GM19043 (cell line): ENCODE data around the gene GDI1.

Experiments used
- ATAC-seq: cut with Tn5 transposase; IDR thresholded peaks from one replicate; pipeline ENCODE4 v1.9.1; 2021; ENCODE audit warnings: low read depth; ENCODE audit not compliant: unreplicated experiment

The GDI1 gene

DNA sequence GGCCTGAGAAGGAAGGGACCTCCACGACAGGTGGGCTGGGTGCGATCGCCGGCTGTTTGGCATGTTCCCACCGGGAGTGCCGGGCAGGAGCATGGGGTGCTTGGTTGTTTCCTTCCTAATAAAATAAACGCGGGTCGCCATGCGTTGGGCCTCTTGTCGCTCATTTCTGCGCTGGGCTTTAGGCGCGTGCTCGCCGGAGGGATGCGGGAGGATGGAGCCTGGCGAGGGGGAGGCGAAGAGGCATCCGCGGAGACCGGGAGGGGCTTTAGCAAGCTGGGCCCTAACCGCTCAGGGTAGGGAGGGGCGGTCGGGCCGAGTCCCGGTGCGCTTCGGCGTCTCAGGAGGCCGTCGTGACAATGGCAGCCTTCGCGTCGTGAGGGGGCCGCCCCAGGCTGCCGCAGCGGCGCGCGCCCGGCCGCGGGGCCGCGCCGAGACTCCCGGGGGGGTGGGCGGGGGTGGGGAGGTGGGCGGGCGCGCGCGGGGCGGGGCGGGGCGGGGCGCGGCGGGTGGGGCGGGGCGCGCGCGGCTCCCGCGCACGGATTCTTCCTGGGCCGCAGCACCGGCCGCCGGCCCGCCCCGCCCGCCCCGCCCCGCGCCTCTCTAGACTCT is 476 bp upstream of the GDI1 start:
- ATAC-seq = no peak

DNA sequence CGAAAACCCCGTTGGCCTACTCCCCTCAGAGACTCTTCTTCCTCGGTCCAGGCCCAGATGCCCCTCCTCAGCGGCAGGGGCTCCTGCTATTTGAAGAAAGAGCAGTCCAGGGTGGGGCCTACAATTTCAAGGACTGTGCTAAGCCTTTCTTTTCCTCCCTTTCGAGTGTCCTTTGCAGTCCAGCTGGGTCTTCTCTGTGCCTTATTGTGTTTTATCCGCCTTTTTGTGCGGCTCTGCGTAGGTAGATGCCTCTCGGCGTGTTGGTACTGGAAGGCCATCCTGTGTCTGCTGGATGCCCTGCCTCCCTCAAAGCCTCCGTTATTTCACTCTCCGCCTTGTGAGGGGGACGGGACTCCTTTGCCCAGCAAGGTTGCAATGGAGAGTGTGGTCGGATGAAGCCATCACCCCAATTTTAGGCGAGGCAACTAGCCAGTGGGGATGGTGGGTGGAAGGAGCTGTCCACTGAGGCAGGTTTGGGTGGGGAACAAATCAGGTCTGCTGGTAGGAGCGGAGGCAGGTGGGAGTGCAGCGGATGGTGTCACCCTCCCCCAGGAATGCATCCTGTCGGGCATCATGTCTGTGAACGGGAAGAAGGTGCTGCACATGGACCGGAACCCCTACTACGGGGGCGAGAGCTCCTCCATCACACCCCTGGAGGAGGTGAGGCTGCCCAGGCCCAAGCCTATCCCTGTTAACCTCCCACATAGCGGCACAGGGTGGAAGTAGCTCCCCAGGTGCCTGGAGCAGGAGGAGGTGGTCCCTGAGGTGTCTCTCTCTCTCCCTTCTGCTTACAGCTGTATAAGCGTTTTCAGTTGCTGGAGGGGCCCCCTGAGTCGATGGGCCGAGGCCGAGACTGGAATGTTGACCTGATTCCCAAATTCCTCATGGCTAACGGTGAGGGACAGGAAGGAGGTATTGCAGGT is 1.3 kb downstream of the GDI1 start:
- ATAC-seq = no peak

DNA sequence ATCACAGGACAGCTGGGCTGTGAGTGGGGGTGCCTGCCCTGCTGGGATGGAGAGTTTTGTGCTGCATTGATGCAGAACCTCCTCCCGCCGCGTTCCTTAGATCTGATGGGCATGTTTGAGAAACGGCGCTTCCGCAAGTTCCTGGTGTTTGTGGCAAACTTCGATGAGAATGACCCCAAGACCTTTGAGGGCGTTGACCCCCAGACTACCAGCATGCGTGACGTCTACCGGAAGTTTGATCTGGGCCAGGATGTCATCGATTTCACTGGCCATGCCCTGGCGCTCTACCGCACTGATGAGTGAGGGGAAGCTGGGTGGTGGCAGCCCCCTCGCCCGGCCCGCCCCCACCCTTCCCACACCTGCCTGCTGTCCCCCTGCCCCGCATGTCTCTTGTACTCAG is 2.9 kb downstream of the GDI1 start:
- no peak for ATAC-seq

DNA sequence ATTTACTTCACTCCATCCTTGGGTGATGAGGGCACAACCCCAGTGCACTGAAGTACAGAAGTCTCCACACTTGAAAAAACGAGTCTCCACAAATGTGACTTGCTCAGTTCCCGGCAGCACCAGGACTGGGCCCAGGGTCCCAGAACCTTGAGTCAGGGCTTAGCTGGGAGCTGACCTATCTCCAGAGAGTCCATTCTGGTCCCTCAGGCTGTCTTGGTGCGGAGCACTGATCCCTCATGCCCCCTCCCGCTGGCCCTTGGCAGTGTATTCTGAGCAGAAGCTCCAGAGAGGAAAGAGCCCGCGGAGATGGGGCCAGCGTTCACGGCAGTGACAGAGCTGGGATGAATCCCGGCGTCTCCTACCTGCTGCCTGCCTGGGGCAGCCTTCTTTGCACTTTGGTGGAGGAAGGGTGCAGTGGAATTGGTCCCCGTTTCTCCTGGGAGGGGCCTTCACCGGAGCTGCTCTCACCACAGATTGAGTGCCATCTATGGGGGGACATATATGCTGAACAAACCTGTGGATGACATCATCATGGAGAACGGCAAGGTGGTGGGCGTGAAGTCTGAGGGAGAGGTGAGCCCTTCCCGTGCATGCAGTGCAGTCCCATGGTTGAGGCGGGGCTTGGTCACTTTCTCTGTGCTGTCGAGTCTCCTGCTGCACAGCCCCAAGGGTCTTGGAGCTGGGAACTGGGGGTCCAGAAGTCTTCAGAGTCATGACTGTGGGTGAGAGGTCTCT is 3.8 kb downstream of the GDI1 start:
- no peak for ATAC-seq

DNA sequence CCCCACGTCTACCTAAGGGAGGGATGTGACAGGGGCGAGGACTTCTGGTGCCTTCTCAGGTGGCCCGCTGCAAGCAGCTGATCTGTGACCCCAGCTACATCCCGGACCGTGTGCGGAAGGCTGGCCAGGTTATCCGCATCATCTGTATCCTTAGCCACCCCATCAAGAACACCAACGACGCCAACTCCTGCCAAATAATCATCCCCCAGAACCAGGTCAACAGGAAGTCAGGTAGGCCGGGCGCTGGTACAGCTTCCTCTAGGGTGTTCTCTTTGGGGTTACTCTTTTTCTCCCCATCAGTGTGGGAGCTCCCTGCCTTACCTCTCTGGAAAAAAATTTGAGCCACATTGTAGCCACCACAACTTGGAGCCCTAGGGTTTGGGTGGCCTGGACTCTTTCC is 4.6 kb downstream of the GDI1 start:
- no peak for ATAC-seq

DNA sequence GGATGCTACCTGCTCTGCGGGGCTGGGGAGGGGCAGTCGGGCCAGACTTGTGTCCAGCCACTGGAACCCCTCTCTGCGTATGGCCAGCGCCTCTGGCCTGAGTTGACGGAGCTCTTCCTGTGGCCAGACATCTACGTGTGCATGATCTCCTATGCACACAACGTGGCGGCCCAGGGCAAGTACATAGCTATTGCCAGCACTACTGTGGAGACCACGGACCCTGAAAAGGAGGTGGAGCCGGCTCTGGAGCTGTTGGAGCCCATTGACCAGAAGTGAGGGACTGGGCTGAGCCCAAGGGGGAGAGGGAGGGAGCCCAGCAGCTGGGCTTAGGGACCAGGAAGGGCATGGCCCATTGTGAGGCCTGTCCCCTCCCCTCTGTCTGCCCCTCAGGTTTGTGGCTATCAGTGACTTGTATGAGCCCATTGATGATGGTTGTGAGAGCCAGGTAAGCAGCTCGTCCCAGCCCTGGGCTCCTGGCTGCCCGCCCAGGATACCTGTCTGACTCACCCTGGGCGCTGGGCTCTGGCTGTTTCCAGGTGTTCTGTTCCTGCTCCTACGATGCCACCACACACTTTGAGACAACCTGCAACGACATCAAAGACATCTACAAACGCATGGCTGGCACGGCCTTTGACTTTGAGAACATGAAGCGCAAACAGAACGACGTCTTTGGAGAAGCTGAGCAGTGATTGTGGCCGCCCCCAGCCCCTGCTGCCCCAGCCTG is 5.2 kb downstream of the GDI1 start:
- ATAC-seq = no peak

DNA sequence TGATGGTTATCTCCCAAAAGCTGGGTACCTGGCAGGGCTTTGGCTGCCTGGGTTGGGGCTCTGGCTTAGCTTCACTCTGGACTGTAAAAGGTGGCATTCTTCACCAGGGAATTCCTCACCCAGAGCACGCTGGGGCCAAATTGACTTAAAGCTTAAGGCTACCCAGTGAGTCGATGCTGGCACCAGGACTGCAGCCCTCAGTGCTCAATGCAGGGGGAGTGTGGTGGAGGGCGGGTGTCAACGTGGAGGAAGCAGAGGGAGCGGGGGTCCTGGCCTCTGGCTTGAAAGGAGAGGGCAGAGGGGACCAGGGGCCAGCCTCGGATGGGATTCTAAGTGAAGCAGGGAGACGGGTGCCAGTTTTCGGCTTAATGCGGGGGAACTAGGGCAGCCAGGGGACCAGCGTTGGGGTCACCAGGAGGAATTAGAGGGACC is 6.5 kb downstream of the GDI1 start:
- no peak for ATAC-seq

DNA sequence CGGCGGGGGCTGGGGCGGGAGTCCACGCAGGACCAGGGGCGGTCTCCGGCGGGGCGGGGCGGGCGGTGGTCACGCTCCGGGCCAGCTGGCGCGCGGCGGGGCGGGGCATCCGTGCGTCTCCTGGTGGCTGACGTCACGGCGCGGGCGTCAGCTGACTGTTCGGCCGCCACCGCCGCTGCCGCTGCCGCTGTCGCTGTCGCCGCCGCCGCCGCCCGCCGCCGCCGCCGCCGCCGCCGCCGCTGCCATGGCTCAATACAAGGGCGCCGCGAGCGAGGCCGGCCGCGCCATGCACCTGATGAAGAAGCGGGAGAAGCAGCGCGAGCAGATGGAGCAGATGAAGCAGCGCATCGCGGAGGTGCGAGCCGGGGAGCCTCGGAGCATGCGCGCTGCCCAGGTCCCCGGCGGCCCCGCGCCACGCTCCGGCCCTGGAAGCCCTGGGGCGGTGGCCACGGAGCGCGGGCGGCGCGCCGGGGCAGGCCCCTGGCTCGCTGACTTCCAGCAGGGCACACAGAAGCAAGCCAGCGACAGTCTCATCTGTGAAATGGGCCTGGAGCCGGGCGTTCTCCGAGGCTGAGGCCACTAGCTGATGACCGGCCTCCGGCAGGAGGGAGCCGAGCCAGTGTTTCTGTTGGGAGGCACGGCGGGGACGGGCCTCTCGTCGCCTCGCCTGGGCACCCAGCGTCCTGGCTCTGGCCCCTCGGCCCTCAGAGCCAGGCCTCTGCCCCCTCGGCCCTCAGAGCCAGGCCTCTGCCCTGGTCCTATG is 7.2 kb downstream of the GDI1 start, which contains the start of gene FAM50A:
Gene FAM50A (plus strand): TSS at position 150 of the 763 bp plus-strand sequence. CDS start 95 bp downstream, at position 245.
- peak; percentile 82 for ATAC-seq

DNA sequence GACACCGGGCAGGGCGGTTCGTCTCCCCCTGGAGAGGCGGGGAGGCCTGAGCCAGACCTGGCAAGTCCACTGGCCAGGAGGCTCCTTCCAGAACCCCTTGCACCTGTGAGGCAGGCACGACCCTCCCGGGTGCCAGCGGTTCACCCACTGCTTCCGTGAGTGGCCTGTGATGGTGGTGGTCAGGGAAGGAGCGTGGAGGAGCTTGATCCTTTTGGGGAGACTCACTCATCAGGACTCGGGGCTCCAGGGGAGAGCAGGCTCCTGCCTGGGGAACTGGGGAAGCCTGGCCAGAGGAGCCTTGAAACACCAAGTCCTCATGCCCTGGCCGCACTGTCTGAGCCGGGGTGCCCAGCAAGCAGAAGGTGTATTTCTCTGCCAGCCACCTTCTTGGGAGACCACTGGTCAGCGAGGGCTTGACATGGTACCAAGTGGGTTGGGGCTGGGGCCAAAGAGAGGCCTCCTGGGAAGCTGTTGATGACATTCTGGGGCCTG is 7.8 kb downstream of the GDI1 start:
- no peak for ATAC-seq

DNA sequence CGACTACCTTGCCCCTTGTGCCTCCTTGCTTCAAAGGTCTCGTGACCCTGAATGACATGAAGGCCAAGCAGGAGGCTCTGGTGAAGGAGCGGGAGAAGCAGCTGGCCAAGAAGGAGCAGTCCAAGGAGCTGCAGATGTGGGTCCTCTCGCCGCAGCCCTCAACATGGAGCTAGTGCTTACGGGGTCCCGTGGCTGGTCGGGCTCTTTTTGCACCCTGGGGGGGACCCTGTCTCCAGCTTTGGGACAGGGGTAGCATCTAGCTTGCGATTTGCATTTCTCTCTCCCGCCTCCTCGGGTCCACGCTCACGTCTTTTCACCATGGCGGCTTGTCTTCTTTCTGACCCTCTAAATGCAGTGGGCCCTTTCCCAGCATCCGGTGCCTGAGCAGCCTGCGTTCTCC is 8.8 kb downstream of the GDI1 start:
- no peak for ATAC-seq

DNA sequence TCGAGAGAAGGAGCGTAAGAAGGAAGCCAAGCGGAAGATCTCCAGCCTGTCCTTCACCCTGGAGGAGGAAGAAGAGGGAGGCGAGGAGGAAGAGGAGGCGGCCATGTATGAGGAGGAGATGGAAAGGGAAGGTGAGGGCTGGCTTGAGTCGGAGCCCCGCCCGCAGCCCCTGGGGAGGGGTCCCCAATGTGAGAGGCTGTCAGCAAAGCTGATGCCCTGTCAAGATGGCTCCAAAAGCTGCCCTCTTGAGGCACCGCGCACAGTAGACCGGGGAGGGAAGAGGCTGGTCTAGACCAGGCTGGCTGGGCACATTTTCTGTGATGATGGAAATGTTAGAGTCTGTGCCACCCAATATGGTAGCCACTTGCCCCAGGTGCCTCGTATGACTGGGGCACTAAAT is 9.5 kb downstream of the GDI1 start:
- no peak for ATAC-seq

DNA sequence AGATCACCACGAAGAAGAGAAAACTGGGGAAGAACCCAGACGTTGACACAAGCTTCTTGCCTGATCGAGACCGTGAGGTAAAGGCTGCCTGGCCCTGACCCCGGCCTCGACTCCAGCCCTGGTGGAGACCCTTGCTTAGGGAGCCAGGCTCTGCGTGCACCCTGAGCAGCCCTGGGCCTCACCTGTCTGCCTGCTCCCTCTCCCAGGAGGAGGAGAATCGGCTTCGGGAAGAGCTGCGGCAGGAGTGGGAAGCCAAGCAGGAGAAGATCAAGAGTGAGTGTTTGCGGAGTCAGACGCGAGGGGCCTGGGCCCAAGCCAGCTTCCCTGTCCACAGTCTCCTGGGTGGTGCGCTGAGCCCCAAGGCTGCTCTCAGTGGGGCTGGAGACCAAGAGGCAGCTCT is 11.5 kb downstream of the GDI1 start:
- ATAC-seq = no peak

DNA sequence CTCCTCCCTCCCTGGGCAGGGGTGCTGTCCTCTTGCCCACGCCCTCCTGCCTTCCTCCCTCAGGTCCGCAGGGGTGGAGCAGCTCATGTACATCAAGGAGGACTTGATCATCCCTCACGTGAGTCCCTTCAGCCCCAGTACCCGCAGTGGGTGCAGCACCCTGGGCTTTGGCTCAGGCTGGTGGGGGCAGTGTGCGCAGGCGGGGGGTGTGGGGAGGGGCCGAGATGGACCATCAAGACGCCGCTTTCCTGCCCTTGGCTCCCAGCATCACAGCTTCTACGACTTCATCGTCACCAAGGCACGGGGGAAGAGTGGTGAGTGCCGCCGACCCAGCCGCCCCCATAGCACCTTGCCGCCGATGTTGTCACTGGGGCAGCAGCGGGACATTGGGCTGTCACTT is 12.7 kb downstream of the GDI1 start:
- ATAC-seq = no peak

DNA sequence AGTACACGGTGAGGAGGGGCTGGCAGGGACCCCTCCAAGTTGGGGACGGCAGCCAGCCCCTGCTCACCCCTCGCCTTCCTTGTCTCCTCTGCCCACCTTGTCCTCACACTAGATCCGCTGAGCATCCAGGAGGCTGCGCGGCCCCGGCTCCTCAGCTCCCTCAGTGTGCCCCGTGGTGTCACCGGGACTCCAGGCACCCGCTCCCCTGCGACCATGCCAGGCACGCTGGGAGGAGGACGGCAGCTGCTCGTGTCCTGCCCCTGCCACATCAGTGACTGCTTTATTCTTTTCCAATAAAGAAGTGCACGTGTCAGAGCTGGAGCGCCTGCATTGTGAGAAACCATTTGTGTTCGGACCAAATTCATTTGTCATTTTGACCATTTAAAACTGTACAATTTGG is 13.4 kb downstream of the GDI1 start:
- no peak for ATAC-seq

DNA sequence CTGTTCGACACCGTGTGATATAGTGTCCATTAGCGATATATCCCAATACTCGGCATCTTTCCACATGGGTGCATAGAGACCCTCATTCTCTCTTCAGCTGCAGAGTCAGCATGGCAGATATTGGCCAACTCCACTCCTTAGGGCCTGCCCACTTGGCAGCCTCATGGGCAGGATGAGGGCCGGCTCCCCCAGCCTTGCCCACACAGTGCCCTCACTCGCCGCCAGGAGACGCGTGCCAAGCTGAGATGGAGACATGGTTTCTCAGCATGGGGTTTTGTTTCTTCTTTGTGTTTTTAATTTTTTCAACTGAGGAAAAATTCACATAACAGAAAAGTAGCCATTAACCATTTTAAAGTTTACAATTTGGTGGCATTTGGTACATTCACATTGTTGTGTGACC is 15.9 kb downstream of the GDI1 start:
- ATAC-seq = no peak

DNA sequence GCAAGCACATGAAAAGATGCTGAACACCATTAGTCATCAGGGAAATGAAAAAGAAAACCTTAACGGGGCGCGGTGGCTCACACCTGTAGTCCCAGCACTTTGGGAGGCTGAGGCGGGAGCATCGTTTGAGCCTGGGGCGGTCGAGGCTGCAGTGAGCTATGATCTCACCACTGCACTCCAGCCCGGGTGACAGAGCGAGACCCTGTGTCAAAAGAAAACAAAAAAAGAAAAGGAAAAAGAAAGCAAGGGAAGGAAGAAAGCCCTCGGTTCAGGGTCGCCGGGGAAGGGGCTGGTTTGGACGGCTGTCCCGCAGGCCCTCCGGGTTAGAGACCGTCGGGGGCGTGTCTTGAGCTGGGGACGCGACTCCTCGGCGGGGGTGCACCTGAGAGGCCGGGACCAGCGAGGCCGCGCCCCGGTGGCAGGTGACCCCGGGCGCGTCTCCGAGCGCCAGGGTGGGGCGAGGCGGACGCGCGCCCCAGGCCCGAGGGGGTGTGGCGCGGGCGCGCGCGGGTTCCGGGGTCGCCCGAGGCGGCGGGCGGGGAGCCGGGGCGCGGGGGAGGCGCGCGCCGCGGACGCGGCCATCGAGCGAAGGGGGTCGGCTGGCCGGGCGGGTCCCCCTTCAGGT is 20.6 kb downstream of the GDI1 start:
- peak; percentile 40 for ATAC-seq

DNA sequence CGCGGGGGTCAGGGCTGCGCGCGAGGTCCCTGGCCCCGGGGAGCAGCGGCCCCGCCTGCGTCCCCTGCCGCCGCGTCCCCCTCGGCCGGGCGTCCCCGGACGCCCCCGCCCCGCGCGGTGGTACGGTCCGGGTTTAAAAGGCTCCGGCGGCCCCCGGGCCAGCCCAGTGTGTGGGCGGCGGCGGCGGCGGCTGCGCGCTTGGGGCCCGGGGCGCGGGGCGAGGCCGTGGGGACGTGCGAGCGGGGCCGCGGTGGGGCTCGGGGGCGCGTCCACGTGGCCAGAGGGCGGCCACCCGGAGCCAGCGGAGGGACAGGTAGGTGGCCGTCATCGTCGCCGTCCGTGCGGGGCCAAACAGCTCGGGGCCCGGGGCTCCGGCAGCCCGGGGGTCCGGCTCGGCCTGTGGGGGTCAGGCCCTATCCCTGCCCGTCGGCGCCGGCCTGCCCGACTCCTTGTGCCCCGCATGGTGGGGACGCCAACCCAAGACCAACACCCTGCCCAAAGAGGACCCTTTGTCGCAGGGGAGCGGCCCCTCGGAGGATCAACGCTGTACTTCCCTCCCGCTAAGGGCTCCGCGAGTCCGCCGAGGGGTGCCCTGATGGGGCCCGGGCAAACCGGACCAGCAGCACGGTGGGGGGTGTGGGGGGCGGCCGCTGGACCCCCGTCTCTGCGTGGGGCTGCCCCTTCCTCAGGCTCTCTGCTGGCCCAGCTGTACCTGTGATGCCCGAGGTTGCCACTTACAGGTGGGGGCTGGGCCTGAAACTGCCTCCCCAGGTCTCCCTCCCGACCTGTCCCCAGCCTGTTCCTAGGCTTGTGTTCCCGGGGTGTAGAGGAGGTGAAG is 21.4 kb downstream of the GDI1 start, which contains the start of gene PLXNA3:
Gene PLXNA3 (plus strand): TSS at position 166 of the 838 bp plus-strand sequence. CDS start 1,903 bp downstream, outside the sequence.
- peak; percentile 47 for ATAC-seq
